ENCODE results near the gene AKT1S1.
A peak's percentile ranks its signal among the peaks of the same experiment; 100 is the strongest.

The AKT1S1 gene

GRCh38 chr19:49872245-49873128 is 4.7 kb downstream of the AKT1S1 start:
- no peak for DNase-seq (ENCODE audit: extremely low read depth, low read depth)
- H3K4me3 ChIP-seq (replicated peaks; ENCODE audit: low read depth, low read length): no peak overlapping the region
- TF ChIP-seq, protein P1, sequence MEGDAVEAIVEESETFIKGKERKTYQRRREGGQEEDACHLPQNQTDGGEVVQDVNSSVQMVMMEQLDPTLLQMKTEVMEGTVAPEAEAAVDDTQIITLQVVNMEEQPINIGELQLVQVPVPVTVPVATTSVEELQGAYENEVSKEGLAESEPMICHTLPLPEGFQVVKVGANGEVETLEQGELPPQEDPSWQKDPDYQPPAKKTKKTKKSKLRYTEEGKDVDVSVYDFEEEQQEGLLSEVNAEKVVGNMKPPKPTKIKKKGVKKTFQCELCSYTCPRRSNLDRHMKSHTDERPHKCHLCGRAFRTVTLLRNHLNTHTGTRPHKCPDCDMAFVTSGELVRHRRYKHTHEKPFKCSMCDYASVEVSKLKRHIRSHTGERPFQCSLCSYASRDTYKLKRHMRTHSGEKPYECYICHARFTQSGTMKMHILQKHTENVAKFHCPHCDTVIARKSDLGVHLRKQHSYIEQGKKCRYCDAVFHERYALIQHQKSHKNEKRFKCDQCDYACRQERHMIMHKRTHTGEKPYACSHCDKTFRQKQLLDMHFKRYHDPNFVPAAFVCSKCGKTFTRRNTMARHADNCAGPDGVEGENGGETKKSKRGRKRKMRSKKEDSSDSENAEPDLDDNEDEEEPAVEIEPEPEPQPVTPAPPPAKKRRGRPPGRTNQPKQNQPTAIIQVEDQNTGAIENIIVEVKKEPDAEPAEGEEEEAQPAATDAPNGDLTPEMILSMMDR (IDR thresholded peaks at IDR 0.05; ENCODE audit: low read depth, low read length, missing control alignments): no peak

- TF ChIP-seq, protein P1 (IDR thresholded peaks at IDR 0.05; ENCODE audit: low read depth, low read length, missing control alignments): no peak
- no peak overlapping the region for H3K4me3 ChIP-seq (replicated peaks; ENCODE audit: low read depth, low read length)
- no peak for DNase-seq (ENCODE audit: extremely low read depth, low read depth)
Measured at GRCh38 chr19:49871349-49871985, 5.7 kb downstream of the AKT1S1 start.

- TF ChIP-seq, protein P1 (IDR thresholded peaks at IDR 0.05; ENCODE audit: low read depth, low read length, missing control alignments): no peak
- peak overlapping the region; percentile 42 for H3K4me3 ChIP-seq (replicated peaks; ENCODE audit: low read depth, low read length)
- no peak for DNase-seq (ENCODE audit: extremely low read depth, low read depth)
Measured at GRCh38 chr19:49870309-49870901, 6.8 kb downstream of the AKT1S1 start.

GRCh38 chr19:49869484-49870308 is 7.5 kb downstream of the AKT1S1 start:
- peak; percentile 100 for DNase-seq (ENCODE audit: extremely low read depth, low read depth)
- H3K4me3 ChIP-seq (replicated peaks; ENCODE audit: low read depth, low read length): peak overlapping the region; percentile 42
- TF ChIP-seq, protein P1 (IDR thresholded peaks at IDR 0.05; ENCODE audit: low read depth, low read length, missing control alignments): no peak

DNA sequence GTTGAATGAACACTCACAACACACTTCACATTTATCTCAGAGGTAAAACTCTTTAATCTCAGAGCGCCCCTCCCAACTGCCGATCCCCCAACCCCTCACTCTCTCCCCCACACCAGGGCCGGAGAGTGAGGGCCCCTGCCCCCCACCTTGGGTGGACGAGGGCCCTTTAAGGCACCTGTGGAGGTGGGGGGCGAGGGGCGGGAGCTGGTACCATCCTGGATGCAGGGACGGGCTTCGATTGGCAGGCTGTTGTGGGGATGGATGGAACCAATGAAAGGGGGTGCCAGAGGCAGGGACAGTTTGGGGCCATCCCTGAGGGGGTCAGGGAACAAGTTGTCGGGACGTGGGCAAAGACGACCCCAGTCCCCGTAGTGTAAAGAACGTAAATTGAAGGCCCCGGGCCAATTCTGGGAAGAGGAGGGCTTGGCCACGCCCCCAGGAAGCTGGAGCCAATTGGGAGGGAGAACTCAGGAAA is 8.1 kb downstream of the AKT1S1 start:
- no peak for DNase-seq (ENCODE audit: extremely low read depth, low read depth)
- TF ChIP-seq, protein P1 (IDR thresholded peaks at IDR 0.05; ENCODE audit: low read depth, low read length, missing control alignments): no peak
- peak overlapping the region; percentile 26; the same call in 1 of the 2 replicates for H3K4me3 ChIP-seq (replicated peaks; ENCODE audit: low read depth, low read length)
